HFF-Myc (cell line): Measurements from ENCODE around the gene FHIT.

ENCODE experiments used
- DNase-seq: peaks from one replicate; pipeline ENCODE4 v3.0.0-alpha.2; 2011; ENCODE audit warnings: low read depth; ENCODE audit errors: extremely low read depth
- H3K4me3 ChIP-seq: replicated peaks from 2 replicates; pipeline ENCODE4 v1.5.1; 2011; ENCODE audit warnings: low read depth, mild to moderate bottlenecking, control low read depth, low read length
- TF ChIP-seq, protein P1 (sequence below): IDR thresholded peaks from 2 replicates; pipeline ENCODE4 v1.5.1; 2012; ENCODE audit warnings: mild to moderate bottlenecking, low read depth, low read length, control low read depth; ENCODE audit errors: missing control alignments

The FHIT gene

DNA sequence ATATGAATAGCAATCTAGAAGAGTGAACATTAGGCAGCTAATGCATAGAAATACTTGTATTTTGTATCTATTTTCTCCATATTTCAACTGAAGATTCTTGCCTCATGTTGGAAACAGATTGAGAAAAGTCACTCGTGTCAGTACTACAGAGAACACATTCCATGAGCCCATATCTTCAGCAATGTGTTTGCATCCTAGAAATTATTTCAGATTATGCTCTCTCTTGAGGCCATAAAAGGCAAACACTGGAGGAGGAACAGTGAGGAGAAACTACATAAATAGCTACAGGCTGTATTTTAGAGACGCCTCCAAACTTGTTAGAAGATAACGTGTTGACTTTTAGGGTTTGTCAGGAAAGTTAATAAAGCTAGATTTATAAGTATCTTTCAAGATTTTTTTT, 906.9 kb downstream of the FHIT start:
- TF ChIP-seq, protein P1, sequence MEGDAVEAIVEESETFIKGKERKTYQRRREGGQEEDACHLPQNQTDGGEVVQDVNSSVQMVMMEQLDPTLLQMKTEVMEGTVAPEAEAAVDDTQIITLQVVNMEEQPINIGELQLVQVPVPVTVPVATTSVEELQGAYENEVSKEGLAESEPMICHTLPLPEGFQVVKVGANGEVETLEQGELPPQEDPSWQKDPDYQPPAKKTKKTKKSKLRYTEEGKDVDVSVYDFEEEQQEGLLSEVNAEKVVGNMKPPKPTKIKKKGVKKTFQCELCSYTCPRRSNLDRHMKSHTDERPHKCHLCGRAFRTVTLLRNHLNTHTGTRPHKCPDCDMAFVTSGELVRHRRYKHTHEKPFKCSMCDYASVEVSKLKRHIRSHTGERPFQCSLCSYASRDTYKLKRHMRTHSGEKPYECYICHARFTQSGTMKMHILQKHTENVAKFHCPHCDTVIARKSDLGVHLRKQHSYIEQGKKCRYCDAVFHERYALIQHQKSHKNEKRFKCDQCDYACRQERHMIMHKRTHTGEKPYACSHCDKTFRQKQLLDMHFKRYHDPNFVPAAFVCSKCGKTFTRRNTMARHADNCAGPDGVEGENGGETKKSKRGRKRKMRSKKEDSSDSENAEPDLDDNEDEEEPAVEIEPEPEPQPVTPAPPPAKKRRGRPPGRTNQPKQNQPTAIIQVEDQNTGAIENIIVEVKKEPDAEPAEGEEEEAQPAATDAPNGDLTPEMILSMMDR = no peak
- no peak for DNase-seq

DNA sequence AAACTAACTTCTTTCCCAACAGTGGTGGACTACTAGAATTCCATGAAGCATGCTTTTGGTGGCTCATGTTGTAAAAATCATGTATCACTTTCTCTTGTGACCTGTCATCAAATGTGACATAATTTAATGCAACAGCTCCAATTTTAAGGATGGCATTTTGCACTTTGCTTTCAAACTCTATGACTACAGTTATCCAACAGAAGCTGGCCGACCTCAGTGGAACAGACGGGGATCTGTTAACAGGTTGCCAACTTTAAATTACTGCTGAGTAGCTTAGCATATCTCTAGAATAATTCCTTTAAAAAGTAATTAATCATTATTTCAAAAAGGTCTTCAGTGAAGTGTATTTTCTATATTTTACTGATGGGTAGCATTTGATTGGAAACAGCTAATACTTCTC, 907.4 kb downstream of the FHIT start:
- no peak overlapping the region for H3K4me3 ChIP-seq
- no peak for DNase-seq
- TF ChIP-seq, protein P1 = no peak

More for the DNA sequence above, 906.9 kb downstream of the FHIT start:
- no peak overlapping the region for H3K4me3 ChIP-seq

DNA sequence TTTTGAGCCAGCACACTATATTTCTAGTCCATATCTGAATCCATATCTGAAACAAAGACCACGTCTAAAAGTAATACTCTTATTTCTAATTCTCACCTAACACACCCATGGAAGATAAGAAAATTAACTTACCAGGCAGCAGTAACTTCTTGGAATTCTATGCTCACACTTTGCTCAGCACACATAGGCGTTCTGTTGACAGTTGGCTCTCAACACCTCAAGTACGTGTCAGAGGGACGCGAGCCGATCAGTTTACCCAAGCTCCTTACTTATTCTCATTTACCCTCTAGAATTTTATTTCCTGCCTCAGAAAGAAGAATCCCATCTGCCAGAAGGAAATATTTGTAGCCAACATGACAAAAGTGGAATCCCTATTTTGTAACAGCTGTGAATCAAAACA, 911.9 kb downstream of the FHIT start:
- H3K4me3 ChIP-seq = no peak overlapping the region
- no peak for DNase-seq
- TF ChIP-seq, protein P1 = no peak

DNA sequence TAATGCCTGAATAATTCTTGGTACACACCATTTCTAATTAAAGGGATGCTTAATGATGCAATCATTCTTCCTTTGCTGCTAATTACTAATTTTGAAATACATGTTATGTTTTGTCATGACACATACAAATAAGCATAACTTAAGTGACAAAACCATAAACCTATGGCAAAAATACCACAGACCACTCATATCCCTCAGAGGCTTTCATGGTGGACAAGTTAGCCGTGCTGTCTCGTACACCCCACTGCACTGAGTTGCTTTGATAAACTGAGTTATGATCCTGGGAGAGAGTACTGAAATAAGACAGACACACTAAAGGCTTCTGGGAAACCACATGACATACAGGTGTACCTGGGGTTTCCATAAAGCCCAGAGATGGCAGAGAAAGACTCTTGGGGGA, 913.8 kb downstream of the FHIT start:
- H3K4me3 ChIP-seq = no peak overlapping the region
- DNase-seq = no peak
- TF ChIP-seq, protein P1 = no peak

DNA sequence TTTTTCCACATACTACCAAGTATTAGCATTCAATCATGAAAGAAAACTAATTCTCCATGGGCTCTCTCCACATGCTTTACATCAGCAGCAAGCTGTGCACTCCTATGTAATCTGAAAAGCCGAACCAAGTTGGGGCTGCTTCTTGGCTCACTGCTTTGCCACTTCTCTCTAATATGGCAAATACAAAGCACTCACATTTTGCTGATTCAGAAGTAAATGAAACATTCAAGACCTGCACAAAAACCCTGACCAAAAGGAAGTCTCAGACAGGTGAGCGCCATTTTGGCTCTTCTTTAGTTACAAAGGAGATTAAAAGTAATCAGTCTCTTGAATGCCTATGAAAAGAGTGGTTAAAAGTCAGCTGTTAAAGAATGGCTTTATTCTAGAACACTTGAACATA, 915.2 kb downstream of the FHIT start:
- TF ChIP-seq, protein P1 = no peak
- H3K4me3 ChIP-seq = no peak overlapping the region
- DNase-seq = no peak

DNA sequence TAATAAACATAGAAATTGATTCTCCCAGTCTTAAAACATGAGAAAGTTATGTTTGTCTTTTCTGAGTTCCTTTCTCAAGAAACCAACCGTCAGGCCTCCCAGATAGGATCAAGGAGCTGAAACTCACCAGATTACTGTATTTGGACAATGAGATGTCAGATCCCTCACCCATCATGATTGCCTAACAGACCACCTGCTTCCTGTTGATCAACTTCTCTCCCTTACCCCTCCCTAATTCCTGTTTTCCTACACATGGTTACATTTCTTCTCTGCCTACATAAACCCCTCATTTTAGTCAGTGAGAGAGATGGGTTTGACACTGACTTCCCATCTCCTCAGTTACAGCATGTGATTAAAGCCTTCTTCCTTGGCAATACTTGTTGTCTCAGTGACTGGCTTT, 917.5 kb downstream of the FHIT start:
- DNase-seq = no peak
- H3K4me3 ChIP-seq = no peak overlapping the region
- TF ChIP-seq, protein P1 = no peak

DNA sequence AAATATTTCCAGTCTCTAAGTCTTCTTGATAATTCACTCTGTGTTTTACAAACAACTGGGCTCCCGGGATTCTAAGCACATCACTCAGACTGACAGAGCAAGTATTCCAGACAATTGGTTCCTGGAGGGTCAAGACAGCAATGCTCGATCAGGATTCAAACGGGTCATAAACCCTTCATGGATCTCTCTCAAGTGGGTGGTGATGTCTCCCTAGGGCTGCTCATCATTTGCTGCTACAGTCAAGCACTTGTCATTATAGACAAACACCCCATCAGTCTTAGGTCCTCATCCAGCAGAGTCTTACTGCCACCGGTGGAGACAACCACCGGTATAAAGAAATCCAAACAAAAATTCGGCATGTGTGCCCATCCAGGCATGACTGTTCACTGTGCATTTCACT, 921.1 kb downstream of the FHIT start:
- DNase-seq = no peak
- no peak overlapping the region for H3K4me3 ChIP-seq
- TF ChIP-seq, protein P1 = no peak
